IMR-90 (cell line): Measurements from ENCODE around the gene CLPSL2.
A peak's percentile ranks its signal among the peaks of the same experiment; 100 is the strongest.

Experiments
- CHD1 ChIP-seq: IDR thresholded peaks from 2 replicates; pipeline ENCODE4 v1.6.1; 2012; ENCODE audit warnings: low read depth, low read length, improper control_type of control experiment
- MAFK ChIP-seq: IDR thresholded peaks from 2 replicates; pipeline ENCODE4 v1.6.1; 2012; ENCODE audit warnings: low read depth, low read length, improper control_type of control experiment
- MXI1 ChIP-seq: IDR thresholded peaks from 2 replicates; pipeline ENCODE4 v1.6.1; 2012; ENCODE audit warnings: low read depth, mild to moderate bottlenecking, low read length, moderate library complexity, borderline replicate concordance
- POLR2A ChIP-seq: IDR thresholded peaks from 2 replicates; pipeline ENCODE4 v1.6.1; 2012; ENCODE audit warnings: mild to moderate bottlenecking, low read depth, low read length
- RAD21 ChIP-seq: IDR thresholded peaks from 2 replicates; pipeline ENCODE4 v1.6.1; 2012; ENCODE audit warnings: low read length, improper control_type of control experiment
- RCOR1 ChIP-seq: IDR thresholded peaks from 2 replicates; pipeline ENCODE4 v1.6.1; 2012; ENCODE audit warnings: mild to moderate bottlenecking, low read length, improper control_type of control experiment; ENCODE audit not compliant: insufficient replicate concordance
- RFX5 ChIP-seq: IDR thresholded peaks from 2 replicates; pipeline ENCODE4 v1.8.0; 2012; ENCODE audit warnings: low read depth, mild to moderate bottlenecking, low read length, moderate library complexity
- SMC3 ChIP-seq: fragments of 150-350 bp; IDR thresholded peaks from 2 replicates; pipeline ENCODE4 v1.6.1; 2016; ENCODE audit warnings: low read depth, mild to moderate bottlenecking, antibody characterized with exemption, low read length, moderate library complexity
- TF ChIP-seq, protein P1 (sequence below): conservative IDR thresholded peaks from 2 replicates; pipeline ENCODE4 v1.5.1; 2012; ENCODE audit warnings: mild to moderate bottlenecking, low read depth, low read length, improper control_type of control experiment
- TF ChIP-seq, protein P2 (sequence below): fragments of 150-350 bp; IDR thresholded peaks from 2 replicates; pipeline ENCODE4 v1.6.1; 2016; ENCODE audit warnings: low read depth, mild to moderate bottlenecking, low read length, moderate library complexity, borderline replicate concordance
- TF ChIP-seq, protein P3 (sequence below): fragments of 150-350 bp; IDR thresholded peaks from 2 replicates; pipeline ENCODE4 v1.6.1; 2017; ENCODE audit warnings: mild to moderate bottlenecking, antibody characterized with exemption, low read length, low read depth

DNA sequence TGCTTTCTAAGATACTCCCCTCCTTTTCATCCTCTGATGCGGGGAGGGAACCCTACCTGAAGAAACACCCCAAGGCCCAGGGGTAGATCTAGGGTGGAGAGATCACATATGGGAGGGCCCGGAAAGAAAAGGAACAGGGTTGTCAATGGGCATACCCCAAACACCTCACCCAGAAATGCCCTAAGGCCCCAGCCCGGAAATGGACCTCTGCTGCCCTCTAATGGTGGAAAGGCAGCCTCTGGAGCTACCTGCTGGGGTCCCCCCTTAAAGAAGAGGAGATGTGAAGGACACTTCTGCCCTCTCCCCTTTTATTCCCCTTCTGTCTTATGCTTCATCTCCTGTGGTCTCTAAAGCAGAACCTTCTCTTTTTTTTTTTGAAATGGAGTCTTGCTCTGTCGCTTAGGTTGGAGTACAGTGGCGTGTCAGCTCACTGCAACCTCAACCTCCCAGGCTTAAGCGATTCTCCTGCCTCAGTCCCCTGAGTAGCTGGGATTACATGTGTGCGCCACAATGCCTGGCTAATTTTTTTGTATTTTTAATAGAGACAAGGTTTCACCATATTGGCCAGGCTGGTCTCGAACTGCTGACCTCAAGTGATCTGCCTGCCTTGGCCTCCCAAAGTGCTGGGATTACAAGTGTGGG is 40.0 kb upstream of the CLPSL2 start:
- TF ChIP-seq, protein P1, sequence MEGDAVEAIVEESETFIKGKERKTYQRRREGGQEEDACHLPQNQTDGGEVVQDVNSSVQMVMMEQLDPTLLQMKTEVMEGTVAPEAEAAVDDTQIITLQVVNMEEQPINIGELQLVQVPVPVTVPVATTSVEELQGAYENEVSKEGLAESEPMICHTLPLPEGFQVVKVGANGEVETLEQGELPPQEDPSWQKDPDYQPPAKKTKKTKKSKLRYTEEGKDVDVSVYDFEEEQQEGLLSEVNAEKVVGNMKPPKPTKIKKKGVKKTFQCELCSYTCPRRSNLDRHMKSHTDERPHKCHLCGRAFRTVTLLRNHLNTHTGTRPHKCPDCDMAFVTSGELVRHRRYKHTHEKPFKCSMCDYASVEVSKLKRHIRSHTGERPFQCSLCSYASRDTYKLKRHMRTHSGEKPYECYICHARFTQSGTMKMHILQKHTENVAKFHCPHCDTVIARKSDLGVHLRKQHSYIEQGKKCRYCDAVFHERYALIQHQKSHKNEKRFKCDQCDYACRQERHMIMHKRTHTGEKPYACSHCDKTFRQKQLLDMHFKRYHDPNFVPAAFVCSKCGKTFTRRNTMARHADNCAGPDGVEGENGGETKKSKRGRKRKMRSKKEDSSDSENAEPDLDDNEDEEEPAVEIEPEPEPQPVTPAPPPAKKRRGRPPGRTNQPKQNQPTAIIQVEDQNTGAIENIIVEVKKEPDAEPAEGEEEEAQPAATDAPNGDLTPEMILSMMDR: peak; percentile 89
- TF ChIP-seq, protein P2, sequence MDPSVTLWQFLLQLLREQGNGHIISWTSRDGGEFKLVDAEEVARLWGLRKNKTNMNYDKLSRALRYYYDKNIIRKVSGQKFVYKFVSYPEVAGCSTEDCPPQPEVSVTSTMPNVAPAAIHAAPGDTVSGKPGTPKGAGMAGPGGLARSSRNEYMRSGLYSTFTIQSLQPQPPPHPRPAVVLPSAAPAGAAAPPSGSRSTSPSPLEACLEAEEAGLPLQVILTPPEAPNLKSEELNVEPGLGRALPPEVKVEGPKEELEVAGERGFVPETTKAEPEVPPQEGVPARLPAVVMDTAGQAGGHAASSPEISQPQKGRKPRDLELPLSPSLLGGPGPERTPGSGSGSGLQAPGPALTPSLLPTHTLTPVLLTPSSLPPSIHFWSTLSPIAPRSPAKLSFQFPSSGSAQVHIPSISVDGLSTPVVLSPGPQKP: no peak
- TF ChIP-seq MAFK (no peak), RAD21 (peak; percentile 90), SMC3 (peak; percentile 79), POLR2A (peak; percentile 36; the same call in 1 of the 2 replicates), MXI1 (no peak), RCOR1 (no peak), CHD1 (no peak), RFX5 (no peak)
- TF ChIP-seq, protein P3, sequence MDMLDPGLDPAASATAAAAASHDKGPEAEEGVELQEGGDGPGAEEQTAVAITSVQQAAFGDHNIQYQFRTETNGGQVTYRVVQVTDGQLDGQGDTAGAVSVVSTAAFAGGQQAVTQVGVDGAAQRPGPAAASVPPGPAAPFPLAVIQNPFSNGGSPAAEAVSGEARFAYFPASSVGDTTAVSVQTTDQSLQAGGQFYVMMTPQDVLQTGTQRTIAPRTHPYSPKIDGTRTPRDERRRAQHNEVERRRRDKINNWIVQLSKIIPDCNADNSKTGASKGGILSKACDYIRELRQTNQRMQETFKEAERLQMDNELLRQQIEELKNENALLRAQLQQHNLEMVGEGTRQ: no peak
